HepG2 (cell line): Measurements from ENCODE around the gene NUDCD3. TPM values are rescaled to one million over a fixed set of nuclear protein-coding genes. Genes with fewer than 3 reads are reported as not detected.
A peak's percentile ranks its signal among the peaks of the same experiment; 100 is the strongest.

Experiments
- ATAC-seq: fragments of 200-7000 bp; cut with Tn5 transposase; 3 replicates; pipeline ENCODE4 v1.9.1; 2020; ENCODE audit warnings: mild to moderate bottlenecking, moderate library complexity
- BruUV-seq: library from RNA; stranded (reverse); fragments of 400-500 nt; replicated peaks from 2 replicates; lab custom pipeline; 2021; lab: Mats Ljungman, UMichigan
- CTCF ChIA-PET: fragments of 300-600 bp; formaldehyde crosslinking; extraction: SDS; loops from one replicate; lab custom pipeline; 2021; ENCODE audit warnings: low total read pairs, inconsistent platforms, low intra/inter-chr PET ratio; lab: Yijun Ruan, JAX
- POLR2A ChIA-PET: fragments of 350-600 bp; sonication (Branson Sonifier 250); formaldehyde crosslinking; loops from one replicate; lab custom pipeline; 2020; ENCODE audit warnings: antibody characterized with exemption, inconsistent platforms; lab: Yijun Ruan, JAX
- DNase-seq: peaks from one replicate; pipeline ENCODE4 v3.0.0-alpha.2; 2015; ENCODE audit warnings: low spot score
- FAIRE-seq: peaks from 3 replicates; lab custom pipeline; 2011; peaks lifted over from hg19 to GRCh38; lab: Jason Lieb, UNC
- H2AFZ ChIP-seq: one replicate; pipeline ENCODE4 v1.6.1; 2011; ENCODE audit warnings: low read length, inconsistent platforms
- H3K27ac ChIP-seq: fragments of 300-600 bp; 3 replicates; pipeline ENCODE4 v1.8.0; 2011; ENCODE audit warnings: mixed run types, mild to moderate bottlenecking, mixed read lengths, low read length, inconsistent platforms; ENCODE audit not compliant: insufficient read depth; ENCODE audit errors: extremely low read length
- H3K27me3 ChIP-seq, 2 experiments: fragments of 200-600 bp in 1 of 2; 2 replicates in 1 of 2; 3 replicates in 1 of 2; pipeline versions ENCODE4 v1.6.0 to v1.8.0; 2011; ENCODE audit warnings: low read length in 2 of 2, mild to moderate bottlenecking in 2 of 2, moderate library complexity in 2 of 2, inconsistent platforms in 1 of 2; ENCODE audit not compliant: insufficient read depth in 2 of 2, control insufficient read depth in 1 of 2
- H3K36me3 ChIP-seq, 2 experiments: fragments of 200-600 bp in 1 of 2; replicated peaks in 1 of 2; 2 replicates in 1 of 2; 3 replicates in 1 of 2; pipeline versions ENCODE4 v1.5.1 to v1.8.0; 2011; ENCODE audit warnings: low read length in 2 of 2, inconsistent platforms in 1 of 2; ENCODE audit not compliant: insufficient read depth in 2 of 2, control insufficient read depth in 1 of 2
- H3K4me1 ChIP-seq: 2 replicates; pipeline ENCODE4 v1.5.1; 2012; ENCODE audit warnings: low read length, inconsistent platforms; ENCODE audit not compliant: insufficient read depth
- H3K4me2 ChIP-seq: 2 replicates; pipeline ENCODE4 v1.6.0; 2011; ENCODE audit warnings: low read depth, low read length, inconsistent platforms
- H3K4me3 ChIP-seq, 3 experiments: fragments of 200-600 bp in 1 of 3; sonication (generic), shearing (Covaris generic) in 1 of 3; replicated peaks in 1 of 3; 2 replicates each; pipeline ENCODE4 v1.5.1; 2011 to 2016; ENCODE audit warnings: low read length in 3 of 3, inconsistent platforms in 2 of 3, low read depth in 2 of 3, mild to moderate bottlenecking in 2 of 3, control low read depth in 1 of 3, mixed read lengths in 1 of 3; ENCODE audit not compliant: insufficient read depth in 1 of 3
- H3K79me2 ChIP-seq: one replicate; pipeline ENCODE4 v1.6.1; 2011; ENCODE audit warnings: low read length, inconsistent platforms; ENCODE audit not compliant: insufficient read depth
- H3K9ac ChIP-seq: 2 replicates; pipeline ENCODE4 v1.6.0; 2011; ENCODE audit warnings: mild to moderate bottlenecking, low read depth, low read length, inconsistent platforms; ENCODE audit not compliant: insufficient read depth
- H3K9me3 ChIP-seq: 2 replicates; pipeline ENCODE4 v1.5.1; 2012; ENCODE audit warnings: mild to moderate bottlenecking, low read length
- H4K20me1 ChIP-seq: 2 replicates; pipeline ENCODE4 v1.6.0; 2011; ENCODE audit warnings: inconsistent platforms, mild to moderate bottlenecking, low read length, moderate library complexity; ENCODE audit not compliant: insufficient read depth
- CEBPG ChIP-seq: IDR thresholded peaks from 2 replicates; pipeline ENCODE4 v1.6.1; 2016
- SMC3 ChIP-seq: IDR thresholded peaks from 2 replicates; pipeline ENCODE4 v1.6.1; 2011; ENCODE audit warnings: low read length, improper control_type of control experiment
- ZNF629 ChIP-seq: sonication (generic); formaldehyde crosslinking; conservative IDR thresholded peaks from 2 replicates; pipeline ENCODE4 v1.5.0; 2020; ENCODE audit warnings: missing genetic modification reagents
- in situ Hi-C: cut with HindIII; loops from 2 replicates; pipeline ENCODE4 v1.10.0; 2017; ENCODE audit warnings: low pct_unique_long_range_greater_than_20kb; ENCODE audit not compliant: extremely low pct_ligation_motif_present
- intact Hi-C: fragments of 100-400 bp; cut with micrococcal nuclease; formaldehyde crosslinking; loops from one replicate; pipeline ENCODE4 v1.10.0; 2022; ENCODE audit not compliant: unreplicated experiment
- polyA plus RNA-seq, 8 experiments: library from polyadenylated mRNA; depleted of rRNA in 3 of 8; stranded (reverse) in 7 of 8; unstranded in 1 of 8; fragments of >200 nt; fragmentation: Illumina TruSeq in 4 of 8; extraction: Trizol in 4 of 8; gene quantifications; 2 replicates each; pipeline versions ENCODE4 v1.2.1 to v1.2.3, GENCODE V29; 2011 to 2016; ENCODE audit warnings: low read depth in 4 of 8, missing spikeins in 1 of 8, mixed read lengths in 1 of 8; ENCODE audit not compliant: insufficient read depth in 1 of 8
- total RNA-seq, 5 experiments: library from RNA; depleted of rRNA; stranded (reverse); fragments of >200 nt; fragmentation: Illumina TruSeq; extraction: Trizol; gene quantifications; 2 replicates each; pipeline ENCODE4 v1.2.3, GENCODE V29; 2016; ENCODE audit warnings: low read depth in 1 of 5
- TF ChIP-seq, protein P1 (sequence below): sonication (generic); formaldehyde crosslinking; IDR thresholded peaks from 2 replicates; pipeline ENCODE4 v1.4.0; 2020; ENCODE audit warnings: missing genetic modification reagents, mild to moderate bottlenecking, borderline replicate concordance
- TF ChIP-seq, protein P2 (sequence below): sonication (generic); formaldehyde crosslinking; IDR thresholded peaks from 2 replicates; pipeline ENCODE4 v1.4.0; 2020; ENCODE audit warnings: low read depth, mild to moderate bottlenecking, missing genetic modification reagents

Gene NUDCD3
- total and polyA plus RNA-seq, 2 of the 13 experiments (the other 11 are each of a cell fraction or from before 2014, with no cell fraction given): 20.8 to 49.9 TPM

DNA sequence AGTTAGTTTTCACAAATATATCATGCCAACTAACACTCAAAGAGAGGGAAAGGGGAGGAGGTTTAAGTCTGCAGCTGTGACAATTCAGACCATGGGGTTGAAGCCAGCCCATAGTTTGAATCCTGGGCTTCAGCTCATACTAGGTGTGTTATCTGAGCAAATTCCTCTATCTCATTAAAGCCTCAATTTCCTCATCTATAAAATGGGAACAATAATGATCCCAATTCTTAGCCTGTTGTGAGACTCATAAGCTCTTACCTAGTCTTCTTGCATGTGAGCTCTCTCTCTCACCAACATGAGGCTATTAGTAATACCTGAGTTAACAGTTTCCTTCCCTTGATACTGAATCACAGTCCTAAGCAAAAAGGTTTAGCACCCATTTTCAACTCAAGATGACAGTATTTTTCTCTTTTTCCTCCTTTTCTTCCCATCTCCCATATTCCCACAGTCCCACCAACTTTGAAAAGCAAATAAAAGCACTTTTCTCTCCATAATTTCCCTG, 49.8 kb downstream of the NUDCD3 start:
- 0 out of 2 replicates have a peak, but pooled peaks cover 5% of the 10 kb centered on the region for H4K20me1 ChIP-seq
- DNase-seq (no peak), ATAC-seq (no peak), FAIRE-seq (no peak)
- no peak overlapping the region for H3K9ac ChIP-seq
- no peak overlapping the region for H2AFZ ChIP-seq
- H3K4me2 ChIP-seq: no peak overlapping the region
- H3K27me3 ChIP-seq: no peaks in the 10 kb centered on the region
- H3K4me1 ChIP-seq: no peaks in the 10 kb centered on the region
- POLR2A ChIA-PET: no interaction called here
- CTCF ChIA-PET: no interaction called here
- intact Hi-C loops: no loop called here
- in situ Hi-C loops: no loop called here
- peak; percentile 53; the same call in 1 of the 2 replicates for TF ChIP-seq ZNF629 (CRISPR knock-in tag)
- TF ChIP-seq, protein P1, sequence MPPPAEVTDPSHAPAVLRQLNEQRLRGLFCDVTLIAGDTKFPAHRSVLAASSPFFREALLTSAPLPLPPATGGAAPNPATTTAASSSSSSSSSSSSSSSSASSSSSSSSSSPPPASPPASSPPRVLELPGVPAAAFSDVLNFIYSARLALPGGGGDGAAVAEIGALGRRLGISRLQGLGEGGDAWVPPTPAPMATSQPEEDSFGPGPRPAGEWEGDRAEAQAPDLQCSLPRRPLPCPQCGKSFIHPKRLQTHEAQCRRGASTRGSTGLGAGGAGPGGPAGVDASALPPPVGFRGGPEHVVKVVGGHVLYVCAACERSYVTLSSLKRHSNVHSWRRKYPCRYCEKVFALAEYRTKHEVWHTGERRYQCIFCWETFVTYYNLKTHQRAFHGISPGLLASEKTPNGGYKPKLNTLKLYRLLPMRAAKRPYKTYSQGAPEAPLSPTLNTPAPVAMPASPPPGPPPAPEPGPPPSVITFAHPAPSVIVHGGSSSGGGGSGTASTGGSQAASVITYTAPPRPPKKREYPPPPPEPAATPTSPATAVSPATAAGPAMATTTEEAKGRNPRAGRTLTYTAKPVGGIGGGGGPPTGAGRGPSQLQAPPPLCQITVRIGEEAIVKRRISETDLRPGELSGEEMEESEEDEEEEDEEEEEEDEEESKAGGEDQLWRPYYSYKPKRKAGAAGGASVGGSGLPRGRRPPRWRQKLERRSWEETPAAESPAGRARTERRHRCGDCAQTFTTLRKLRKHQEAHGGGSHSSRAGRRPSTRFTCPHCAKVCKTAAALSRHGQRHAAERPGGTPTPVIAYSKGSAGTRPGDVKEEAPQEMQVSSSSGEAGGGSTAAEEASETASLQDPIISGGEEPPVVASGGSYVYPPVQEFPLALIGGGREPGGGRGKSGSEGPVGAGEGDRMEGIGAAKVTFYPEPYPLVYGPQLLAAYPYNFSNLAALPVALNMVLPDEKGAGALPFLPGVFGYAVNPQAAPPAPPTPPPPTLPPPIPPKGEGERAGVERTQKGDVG (CRISPR knock-in tag): no peak
- TF ChIP-seq, protein P2, sequence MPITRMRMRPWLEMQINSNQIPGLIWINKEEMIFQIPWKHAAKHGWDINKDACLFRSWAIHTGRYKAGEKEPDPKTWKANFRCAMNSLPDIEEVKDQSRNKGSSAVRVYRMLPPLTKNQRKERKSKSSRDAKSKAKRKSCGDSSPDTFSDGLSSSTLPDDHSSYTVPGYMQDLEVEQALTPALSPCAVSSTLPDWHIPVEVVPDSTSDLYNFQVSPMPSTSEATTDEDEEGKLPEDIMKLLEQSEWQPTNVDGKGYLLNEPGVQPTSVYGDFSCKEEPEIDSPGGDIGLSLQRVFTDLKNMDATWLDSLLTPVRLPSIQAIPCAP (CRISPR knock-in tag): no peak
- no peak for TF ChIP-seq CEBPG (CRISPR knock-in tag)
- no peak for TF ChIP-seq SMC3
- no peaks in the 10 kb centered on the region for H3K9me3 ChIP-seq
- H3K27ac ChIP-seq: no peak overlapping the region
- no TSS peak for BruUV-seq
- H3K4me3 ChIP-seq: no peak overlapping the region
- peaks cover 6 to 29% of the 10 kb centered on the region in 2 experiments for H3K36me3 ChIP-seq
- peaks cover 14% of the 10 kb centered on the region for H3K79me2 ChIP-seq
